WI38 (cell line): ENCODE measurements around the gene CDH11.

Experiments used
- H3K4me3 ChIP-seq: 2 replicates; pipeline ENCODE4 v1.5.1; 2011; ENCODE audit warnings: low read depth, mild to moderate bottlenecking, control low read depth, low read length
- CTCF ChIP-seq: IDR thresholded peaks from 2 replicates; pipeline ENCODE4 v1.5.1; 2012; ENCODE audit warnings: low read depth, mild to moderate bottlenecking, control low read depth, low read length

Gene CDH11

GRCh38 chr16:64933885-64934284 lies 188.0 kb downstream of the CDH11 start:
- no peak for TF ChIP-seq CTCF
- H3K4me3 ChIP-seq: no peak overlapping the region

DNA sequence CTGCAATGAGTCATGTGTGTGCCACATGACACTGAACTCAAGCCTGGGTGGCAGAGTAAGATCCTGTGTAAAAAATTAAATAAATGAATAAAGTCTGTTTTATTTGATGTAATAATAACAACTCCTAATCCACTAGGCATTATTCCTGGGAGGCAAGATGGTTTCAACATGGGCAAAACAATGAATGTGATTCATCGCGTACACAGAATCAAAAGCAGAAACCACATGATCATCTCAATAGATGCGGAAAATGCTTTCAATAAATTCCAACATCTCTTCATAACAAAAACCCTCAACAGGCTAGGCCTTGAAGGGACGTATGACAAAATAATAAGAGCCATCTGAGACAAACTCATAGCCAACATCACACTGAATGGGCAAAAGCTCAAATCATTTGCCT lies 195.4 kb downstream of the CDH11 start:
- no peak overlapping the region for H3K4me3 ChIP-seq

GRCh38 chr16:64925166-64925565 lies 196.7 kb downstream of the CDH11 start:
- no peak overlapping the region for H3K4me3 ChIP-seq
- no peak for TF ChIP-seq CTCF

More for the DNA sequence above, 195.4 kb downstream of the CDH11 start:
- TF ChIP-seq CTCF: no peak

- no peak overlapping the region for H3K4me3 ChIP-seq
- TF ChIP-seq CTCF: no peak
These were observed 197.8 kb downstream of the CDH11 start for GRCh38 chr16:64924086-64924485.

GRCh38 chr16:64919929-64920607 lies 201.8 kb downstream of the CDH11 start:
- no peak overlapping the region for H3K4me3 ChIP-seq
- no peak for TF ChIP-seq CTCF

DNA sequence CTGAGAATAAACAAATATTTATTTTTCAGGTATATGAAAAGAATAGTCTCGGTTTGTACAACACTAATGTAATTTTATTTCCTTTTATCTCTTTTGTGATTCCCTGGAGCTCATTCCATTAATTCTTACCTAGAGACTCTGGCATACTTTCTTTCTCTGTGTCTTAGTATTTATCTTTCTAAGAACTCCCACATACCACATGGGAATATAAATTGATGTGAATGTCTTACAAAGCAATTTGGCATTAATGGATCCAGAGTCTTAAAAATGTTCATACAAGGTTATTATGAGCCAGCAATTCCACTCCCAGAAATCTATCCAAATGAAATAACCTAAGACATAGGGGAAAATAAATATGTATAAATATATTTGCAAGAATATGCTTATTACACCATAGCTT lies 202.7 kb downstream of the CDH11 start:
- TF ChIP-seq CTCF: no peak
- no peak overlapping the region for H3K4me3 ChIP-seq

GRCh38 chr16:64916051-64916450 lies 205.8 kb downstream of the CDH11 start:
- TF ChIP-seq CTCF: no peak

More at GRCh38 chr16:64916051-64916450, 205.8 kb downstream of the CDH11 start:
- H3K4me3 ChIP-seq: no peak overlapping the region
